ENCODE measurements around the gene ANGPTL8.
A peak's percentile ranks its signal among the peaks of the same experiment; 100 is the strongest.

Gene ANGPTL8

DNA sequence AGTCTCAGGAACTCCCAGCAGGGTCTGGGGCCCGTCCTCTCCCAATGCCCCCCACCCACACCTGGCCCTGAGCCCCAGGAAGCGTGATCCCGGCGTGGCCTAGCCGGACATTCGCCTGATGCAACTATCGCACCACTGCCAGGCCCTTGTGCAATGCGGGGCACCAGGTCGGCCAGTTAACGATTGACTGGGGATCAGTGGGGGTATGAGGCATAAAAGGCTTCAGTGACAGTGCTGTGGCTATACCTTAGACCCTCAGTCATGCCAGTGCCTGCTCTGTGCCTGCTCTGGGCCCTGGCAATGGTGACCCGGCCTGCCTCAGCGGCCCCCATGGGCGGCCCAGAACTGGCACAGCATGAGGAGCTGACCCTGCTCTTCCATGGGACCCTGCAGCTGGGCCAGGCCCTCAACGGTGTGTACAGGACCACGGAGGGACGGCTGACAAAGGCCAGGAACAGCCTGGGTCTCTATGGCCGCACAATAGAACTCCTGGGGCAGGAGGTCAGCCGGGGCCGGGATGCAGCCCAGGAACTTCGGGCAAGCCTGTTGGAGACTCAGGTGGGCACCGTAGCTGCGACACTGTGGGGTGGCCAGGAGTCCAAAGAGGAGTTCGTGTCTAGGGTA is at the start of gene ANGPTL8:
Gene ANGPTL8 (plus strand): TSS at position 243 of the 624 bp plus-strand sequence. CDS start 19 bp downstream, at position 262.
- no peak for DNase-seq (ENCODE audit: low read depth in 2 of 2)

DNA sequence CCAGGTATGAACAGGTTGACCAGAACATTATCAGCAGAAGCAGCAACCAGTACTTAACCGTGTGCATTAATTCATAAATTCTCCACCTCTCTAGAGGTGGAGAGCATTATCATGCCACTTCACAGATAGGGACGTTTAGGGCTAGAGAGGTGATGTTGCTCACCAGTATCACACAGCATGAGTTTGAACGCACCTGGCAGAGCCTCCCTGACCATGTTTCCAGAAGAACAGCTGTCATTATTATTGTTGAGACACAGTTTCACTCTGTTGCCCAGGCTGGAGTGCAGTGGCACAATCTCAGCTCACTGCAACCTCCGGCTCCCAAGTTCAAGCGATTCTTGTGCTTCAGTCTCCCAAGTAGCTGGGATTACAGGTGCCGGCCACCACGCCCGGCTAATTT is 48.9 kb upstream of the ANGPTL8 start:
- DNase-seq (ENCODE audit: low read depth in 2 of 2): no peak

DNA sequence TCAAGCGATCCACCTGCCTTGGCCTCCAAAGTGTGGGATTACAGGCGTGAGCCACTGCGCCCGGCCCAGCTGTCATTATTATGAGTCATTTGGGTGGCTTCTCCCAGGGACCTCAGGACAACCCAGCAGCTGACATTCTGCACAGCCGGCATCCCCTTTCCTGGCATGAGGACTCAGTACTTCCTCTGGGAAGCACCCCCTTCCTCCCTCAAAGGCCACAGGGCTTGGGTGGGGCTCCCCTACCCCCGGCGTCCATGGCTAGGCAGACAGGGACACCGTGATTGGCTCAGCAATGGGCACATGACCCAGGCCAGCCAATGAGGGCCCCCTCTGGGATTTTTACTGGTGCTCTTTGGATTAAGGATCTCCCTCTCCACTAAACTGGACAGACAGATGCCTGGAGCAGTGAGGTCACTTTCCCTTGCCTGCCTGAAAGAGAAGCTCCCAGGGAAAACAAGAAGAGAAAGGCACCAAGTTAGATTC is 48.1 kb upstream of the ANGPTL8 start:
- DNase-seq (ENCODE audit: low read depth in 2 of 2): no peak

DNA sequence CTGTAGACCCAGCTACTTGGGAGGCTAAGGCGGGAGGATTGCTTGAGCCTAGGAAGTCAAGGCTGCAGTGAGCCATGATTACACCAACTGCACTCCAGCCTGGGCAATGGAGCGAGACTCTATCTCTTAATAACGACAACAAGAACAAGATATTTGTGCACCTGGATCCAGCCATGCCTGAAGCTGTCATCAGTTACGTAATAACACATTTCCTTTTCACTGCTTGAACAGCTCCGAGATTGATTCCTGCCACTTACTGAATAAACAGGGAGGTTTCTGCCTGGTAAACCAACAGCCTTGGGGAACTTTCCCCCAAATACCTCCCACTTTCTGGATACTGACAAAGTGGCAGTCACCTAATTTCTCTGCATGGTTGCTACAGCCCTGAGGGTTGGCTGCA is 47.5 kb upstream of the ANGPTL8 start:
- DNase-seq (ENCODE audit: low read depth in 2 of 2): no peak

- DNase-seq (ENCODE audit: low read depth in 2 of 2): no peak
Measured at GRCh38 chr19:11192957-11193939, 46.2 kb upstream of the ANGPTL8 start.

DNA sequence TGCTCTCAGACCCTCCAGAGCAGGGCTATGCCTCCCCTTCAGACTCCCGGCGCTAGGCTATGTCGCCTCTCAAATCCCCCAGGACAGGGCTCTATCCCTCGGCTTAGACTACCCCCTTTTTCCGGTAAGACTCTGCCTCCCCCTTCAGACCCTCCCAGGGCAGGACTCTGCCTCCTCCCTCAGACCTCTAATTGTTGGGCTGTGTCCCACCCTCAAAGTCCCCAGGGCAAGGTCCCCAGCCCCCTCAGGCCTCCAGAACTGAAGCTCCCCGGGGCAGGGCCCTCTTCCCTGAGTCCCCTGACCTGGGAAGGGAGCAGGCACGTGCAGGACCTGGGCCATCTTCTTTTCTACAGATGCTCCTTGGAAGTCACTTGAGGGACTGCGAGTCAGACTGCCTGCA is 45.2 kb upstream of the ANGPTL8 start:
- DNase-seq (ENCODE audit: low read depth in 2 of 2): no peak

GRCh38 chr19:11194656-11195558 is 44.5 kb upstream of the ANGPTL8 start:
- DNase-seq (ENCODE audit: low read depth in 2 of 2): no peak

- no peak for DNase-seq (ENCODE audit: low read depth in 2 of 2)
Measured at GRCh38 chr19:11195681-11196080, 43.7 kb upstream of the ANGPTL8 start.

GRCh38 chr19:11196406-11197287 is 42.8 kb upstream of the ANGPTL8 start:
- no peak for DNase-seq (ENCODE audit: low read depth in 2 of 2)

DNA sequence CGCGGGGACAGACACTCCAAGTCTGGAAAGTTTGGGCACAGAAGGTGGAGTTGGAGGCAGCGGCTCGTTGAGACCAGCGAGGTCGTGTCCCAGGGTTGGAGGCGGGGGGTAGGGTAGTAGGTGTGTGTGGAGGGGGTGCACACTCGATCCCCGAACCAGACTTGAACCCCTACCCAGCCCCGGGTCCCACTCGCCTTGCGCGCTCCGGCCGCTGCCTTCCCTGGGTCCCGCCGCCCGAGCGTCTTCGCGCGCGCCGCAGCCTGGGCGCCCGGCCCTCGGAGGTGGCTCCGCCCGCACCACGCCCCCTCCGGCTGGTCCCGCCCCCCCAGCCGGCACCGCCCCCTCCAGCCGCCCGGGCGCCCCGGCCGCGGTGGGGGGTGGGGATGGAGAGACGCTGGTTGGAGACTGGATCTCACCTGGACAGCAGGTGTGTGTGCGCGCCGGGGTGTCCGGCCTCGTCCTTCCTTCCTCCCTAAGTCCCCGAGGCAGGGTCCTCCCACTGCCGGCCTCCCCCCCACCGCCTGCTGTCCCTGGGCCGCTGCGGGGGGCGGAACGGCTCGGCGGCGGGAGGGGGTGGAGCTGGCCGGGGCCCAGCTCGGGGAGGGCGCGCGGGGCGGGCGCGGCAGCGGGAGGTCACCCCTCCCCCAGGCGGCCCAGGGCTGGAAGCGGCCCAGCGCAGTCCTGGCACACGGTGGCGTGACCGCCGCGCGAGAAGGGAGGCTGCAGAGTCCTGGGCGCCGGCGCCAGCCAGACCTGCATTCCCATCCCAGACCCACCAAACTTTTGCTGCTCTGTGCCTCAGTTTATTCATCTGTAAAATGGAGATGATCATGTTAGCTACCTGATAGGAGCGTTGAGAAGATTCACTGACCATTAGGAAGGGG is 41.9 kb upstream of the ANGPTL8 start, which contains the start of gene KANK2:
Gene KANK2 (minus strand): TSS at position 255 of the 884 bp plus-strand sequence. CDS start 3,034 bp downstream, outside the sequence.
- DNase-seq (ENCODE audit: low read depth in 2 of 2): peak; percentile 46 to 58

GRCh38 chr19:11198175-11198534 is 41.3 kb upstream of the ANGPTL8 start:
- DNase-seq (ENCODE audit: low read depth in 2 of 2): no peak

GRCh38 chr19:11198769-11199424 is 40.5 kb upstream of the ANGPTL8 start:
- DNase-seq (ENCODE audit: low read depth in 2 of 2): no peak

- no peak for DNase-seq (ENCODE audit: low read depth in 2 of 2)
Measured at GRCh38 chr19:11199517-11199916, 39.9 kb upstream of the ANGPTL8 start.

DNA sequence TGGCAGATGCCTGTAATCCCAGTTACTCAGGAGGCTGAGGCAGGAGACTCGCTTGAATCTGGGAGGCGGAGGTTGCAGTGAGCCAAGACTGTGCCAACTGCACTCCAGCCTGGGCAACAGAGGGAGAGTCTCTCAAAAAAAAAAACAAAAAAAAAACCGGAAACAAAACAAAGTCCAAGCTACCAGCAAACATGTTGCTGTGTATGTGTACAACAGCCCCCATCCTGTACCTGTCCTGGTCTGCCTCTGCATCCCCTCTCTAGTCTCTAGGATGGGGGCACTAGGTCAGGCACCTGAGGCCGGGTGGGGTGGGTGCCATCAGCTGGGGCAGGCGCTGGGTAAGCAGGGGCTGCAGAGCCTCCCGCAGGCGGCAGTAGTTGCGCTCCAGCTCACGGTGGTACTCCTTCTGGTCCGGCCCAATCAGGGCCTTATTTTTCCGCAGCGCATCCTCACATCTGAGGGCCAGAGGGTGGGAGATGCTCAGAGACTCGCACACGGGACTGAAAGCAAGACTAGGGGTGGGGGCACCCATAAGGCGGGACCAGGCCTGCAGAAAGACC is 39.3 kb upstream of the ANGPTL8 start:
- DNase-seq (ENCODE audit: low read depth in 2 of 2): no peak

DNA sequence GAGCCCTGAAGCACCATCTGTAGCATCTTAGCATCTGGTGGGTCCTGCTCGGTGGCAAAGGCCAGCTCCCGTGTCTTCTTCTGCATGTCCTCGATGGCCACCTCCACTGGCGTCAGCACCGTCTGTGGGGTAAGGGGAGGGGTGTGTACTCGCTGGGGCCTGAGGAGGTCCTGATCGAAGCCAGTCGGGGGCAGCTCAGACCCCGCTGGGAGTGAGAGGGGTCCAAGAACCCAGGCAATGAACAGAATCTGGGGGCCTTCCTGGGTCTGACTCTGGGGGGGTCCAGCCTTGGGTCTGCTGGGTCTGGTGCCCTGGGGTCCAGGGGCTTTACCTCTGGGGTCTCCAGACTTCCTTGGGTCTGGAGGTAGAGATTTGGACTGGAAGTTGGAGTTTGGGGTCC is 38.5 kb upstream of the ANGPTL8 start:
- no peak for DNase-seq (ENCODE audit: low read depth in 2 of 2)

GRCh38 chr19:11201791-11202190 is 37.6 kb upstream of the ANGPTL8 start:
- no peak for DNase-seq (ENCODE audit: low read depth in 2 of 2)

DNA sequence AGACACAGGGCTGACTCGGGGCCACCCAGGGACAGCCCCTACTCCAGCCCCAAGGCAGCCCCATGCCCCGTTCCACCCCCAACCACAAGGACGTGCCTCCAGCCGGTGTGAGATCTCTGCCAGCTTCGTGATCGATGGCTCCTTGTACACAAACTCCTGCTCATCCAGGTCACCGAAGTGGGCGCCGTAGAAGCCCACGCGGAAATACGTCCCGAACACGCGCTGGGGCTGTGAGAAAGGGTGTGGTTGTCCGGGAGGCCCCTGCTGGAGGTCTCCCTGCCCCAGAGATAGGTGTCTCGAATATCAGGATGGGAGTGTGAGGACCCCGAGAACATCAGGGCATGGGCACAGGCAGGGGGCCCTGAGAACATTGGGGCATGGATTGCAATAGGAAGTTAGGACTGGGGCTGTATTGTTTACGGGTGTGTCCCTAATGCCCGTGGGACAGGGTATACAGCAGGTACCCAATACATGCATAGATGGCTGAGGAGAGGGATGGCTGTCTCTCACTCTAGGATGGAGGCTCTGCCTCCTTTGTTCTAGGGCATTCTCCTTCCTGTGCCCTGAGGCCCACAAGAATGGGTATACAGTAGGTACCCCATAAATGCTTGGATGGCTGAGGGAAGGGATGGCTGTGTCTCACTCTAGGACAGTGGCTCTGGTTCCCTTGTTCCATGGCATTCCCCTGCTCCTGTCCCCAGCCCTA is 36.8 kb upstream of the ANGPTL8 start:
- DNase-seq (ENCODE audit: low read depth in 2 of 2): no peak

Data from stimulated activated CD4-positive, alpha-beta T cell treated with anti-CD3 and anti-CD28 coated beads, Interleukin-1b, Interleukin-23, amount 100 ng/mL, for 1 hour (primary cell).